Hepatocyte (in vitro differentiated cells): Measurements from ENCODE around the gene DEFB129.

Experiments
- CTCF ChIP-seq: fragments of 200-600 bp; sonication (generic); IDR thresholded peaks from 2 replicates; pipeline ENCODE4 v1.5.1; 2016; ENCODE audit warnings: antibody characterized with exemption, mild to moderate bottlenecking; ENCODE audit not compliant: poor library complexity
- EZH2 ChIP-seq: fragments of 200-600 bp; sonication (generic); IDR thresholded peaks from 2 replicates; pipeline ENCODE4 v1.6.1; 2016; ENCODE audit warnings: antibody characterized with exemption, mild to moderate bottlenecking, borderline replicate concordance
- EZH2phosphoT487 ChIP-seq: fragments of 200-600 bp; sonication (generic); IDR thresholded peaks from one replicate; pipeline ENCODE4 v1.6.1; 2018; ENCODE audit warnings: antibody characterized with exemption, mild to moderate bottlenecking, low read depth, moderate library complexity; ENCODE audit not compliant: unreplicated experiment, severe bottlenecking

GRCh38 chr20:263701-264100 lies 36.6 kb downstream of the DEFB129 start:
- TF ChIP-seq CTCF (no peak), EZH2phosphoT487 (no peak), EZH2 (no peak)
